ENCODE data around the gene GPR162.

GPR162 gene

GRCh38 chr12:6786416-6787094, 35.1 kb upstream of the GPR162 start:
- no peak for TF ChIP-seq CTCF (conservative IDR thresholded peaks at IDR 0.05; ENCODE audit: control insufficient read depth, insufficient read depth, low read depth, low read length)
- no peak overlapping the region for H3K4me3 ChIP-seq (ENCODE audit: control insufficient read depth, low read depth, low read length)
- no peak for DNase-seq (ENCODE audit: low read depth)

GRCh38 chr12:6787309-6787708, 34.3 kb upstream of the GPR162 start:
- no peak overlapping the region for H3K4me3 ChIP-seq (ENCODE audit: control insufficient read depth, low read depth, low read length)
- TF ChIP-seq CTCF (conservative IDR thresholded peaks at IDR 0.05; ENCODE audit: control insufficient read depth, insufficient read depth, low read depth, low read length), result no peak
- no peak for DNase-seq (ENCODE audit: low read depth)

- DNase-seq (ENCODE audit: low read depth), result no peak
- TF ChIP-seq CTCF (conservative IDR thresholded peaks at IDR 0.05; ENCODE audit: control insufficient read depth, insufficient read depth, low read depth, low read length), result no peak
- no peak within 1 kb of the TSS for H3K4me3 ChIP-seq (ENCODE audit: control insufficient read depth, low read depth, low read length)
Measured at GRCh38 chr12:6788972-6789924, 32.4 kb upstream of the GPR162 start, which contains the start of gene CD4. TSS of gene CD4 (plus strand) at chr12:6789528. CDS start at chr12:6800139, 10,611 bp downstream.

- DNase-seq (ENCODE audit: low read depth), result no peak
Measured at GRCh38 chr12:6790496-6791150, 31.0 kb upstream of the GPR162 start.

GRCh38 chr12:6791931-6792520, 29.6 kb upstream of the GPR162 start:
- no peak for DNase-seq (ENCODE audit: low read depth)
- TF ChIP-seq CTCF (conservative IDR thresholded peaks at IDR 0.05; ENCODE audit: control insufficient read depth, insufficient read depth, low read depth, low read length), result no peak
- H3K4me3 ChIP-seq (ENCODE audit: control insufficient read depth, low read depth, low read length), result no peak overlapping the region

More at GRCh38 chr12:6790496-6791150, 31.0 kb upstream of the GPR162 start:
- TF ChIP-seq CTCF (conservative IDR thresholded peaks at IDR 0.05; ENCODE audit: control insufficient read depth, insufficient read depth, low read depth, low read length), result no peak
- no peak overlapping the region for H3K4me3 ChIP-seq (ENCODE audit: control insufficient read depth, low read depth, low read length)

GRCh38 chr12:6792522-6793201, 29.0 kb upstream of the GPR162 start:
- H3K4me3 ChIP-seq (ENCODE audit: control insufficient read depth, low read depth, low read length), result no peak overlapping the region
- no peak for DNase-seq (ENCODE audit: low read depth)
- TF ChIP-seq CTCF (conservative IDR thresholded peaks at IDR 0.05; ENCODE audit: control insufficient read depth, insufficient read depth, low read depth, low read length), result no peak

Measured in fibroblast of mammary gland (primary cell).